SHP77 treated with DMSO at 0.1 percent for 48 hours (cell line): ENCODE data around the gene ARHGEF10L.

Experiments used
- DNase-seq: peaks from one replicate; lab custom pipeline; 2025; lab: John Stamatoyannopoulos, UW

The ARHGEF10L gene

GRCh38 chr1:17676387-17677060, 137.0 kb downstream of the ARHGEF10L start:
- no peak for DNase-seq

- DNase-seq: no peak
These were observed 138.5 kb downstream of the ARHGEF10L start for GRCh38 chr1:17678011-17678410.

- no peak for DNase-seq
These were observed 140.4 kb downstream of the ARHGEF10L start for GRCh38 chr1:17679856-17680255.

- DNase-seq: no peak
These were observed 140.8 kb downstream of the ARHGEF10L start for GRCh38 chr1:17680308-17680707.

- no peak for DNase-seq
These were observed 142.9 kb downstream of the ARHGEF10L start for GRCh38 chr1:17682400-17682799.

GRCh38 chr1:17683598-17683997, 144.1 kb downstream of the ARHGEF10L start:
- no peak for DNase-seq

- DNase-seq: no peak
These were observed 145.3 kb downstream of the ARHGEF10L start for GRCh38 chr1:17684810-17685209.

- DNase-seq: peak; percentile 2
These were observed 146.8 kb downstream of the ARHGEF10L start for GRCh38 chr1:17686258-17686657.

GRCh38 chr1:17687145-17687544, 147.6 kb downstream of the ARHGEF10L start:
- no peak for DNase-seq

- DNase-seq: no peak
These were observed 148.8 kb downstream of the ARHGEF10L start for GRCh38 chr1:17688217-17688810.

- no peak for DNase-seq
These were observed 149.5 kb downstream of the ARHGEF10L start for GRCh38 chr1:17689011-17689410.

GRCh38 chr1:17690906-17691634, 151.6 kb downstream of the ARHGEF10L start:
- DNase-seq: no peak

GRCh38 chr1:17692645-17693044, 153.1 kb downstream of the ARHGEF10L start:
- no peak for DNase-seq

GRCh38 chr1:17696417-17697301, 157.2 kb downstream of the ARHGEF10L start:
- no peak for DNase-seq

- DNase-seq: no peak
These were observed 158.0 kb downstream of the ARHGEF10L start for GRCh38 chr1:17697458-17697857.

- no peak for DNase-seq
These were observed 160.1 kb downstream of the ARHGEF10L start for GRCh38 chr1:17699581-17699980.

- DNase-seq: no peak
These were observed 161.7 kb downstream of the ARHGEF10L start for GRCh38 chr1:17700945-17701810.

GRCh38 chr1:17704176-17704575, 164.7 kb downstream of the ARHGEF10L start:
- DNase-seq: no peak

GRCh38 chr1:17706445-17706844, 166.9 kb downstream of the ARHGEF10L start:
- DNase-seq: no peak

- no peak for DNase-seq
These were observed 170.5 kb downstream of the ARHGEF10L start for GRCh38 chr1:17709981-17710380.

GRCh38 chr1:17710889-17711576, 171.5 kb downstream of the ARHGEF10L start:
- no peak for DNase-seq
